Measurements from ENCODE around the gene NR3C2. TPM values are rescaled to one million over a fixed set of nuclear protein-coding genes. Genes with fewer than 3 reads are reported as not detected.

The NR3C2 gene
- total and polyA plus RNA-seq, 4 donors, result 2.0 to 11.5 (median 3.2) TPM

DNA sequence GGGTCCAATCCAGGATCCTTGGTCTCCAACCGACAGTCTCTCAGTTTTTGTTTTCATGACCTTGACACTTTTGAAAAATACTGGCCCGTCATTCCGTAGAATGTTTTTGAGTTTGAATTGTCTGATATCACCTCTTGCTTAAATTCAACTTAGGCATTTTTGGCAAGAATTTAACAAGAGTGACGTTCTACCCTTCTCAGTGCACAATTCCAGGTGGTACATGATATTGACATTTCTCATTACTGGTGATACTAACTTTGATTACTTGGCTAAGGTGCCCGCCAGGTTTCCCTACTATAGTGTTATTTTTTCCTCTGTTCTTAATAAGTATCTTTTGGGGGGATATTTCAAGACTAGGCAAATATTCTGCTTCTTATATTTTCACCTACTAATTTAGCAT lies 215.1 kb downstream of the NR3C2 start:
- 53% methylated on average over 5 of the region's 5 CpGs for WGBS
- H3K9me3 ChIP-seq (ENCODE audit: control insufficient read depth in 4 of 4, low read length in 3 of 4), result no peaks in the 10 kb centered on the region
- H3K27me3 ChIP-seq (ENCODE audit: control insufficient read depth in 4 of 4, insufficient read depth in 4 of 4, low read length in 3 of 4), result no peaks in the 10 kb centered on the region
- peaks cover 0 to 10% (median 2%) of the 10 kb centered on the region in 4 donors for H3K4me1 ChIP-seq (ENCODE audit: control insufficient read depth in 4 of 4, insufficient read depth in 4 of 4, low read length in 3 of 4)
- no peak overlapping the region for H3K9ac ChIP-seq (ENCODE audit: low read depth in 1 of 2, low read length in 2 of 2)
- TF ChIP-seq RAD21 (IDR thresholded peaks at IDR 0.05) (no peak), EGR1 (IDR thresholded peaks at IDR 0.05; ENCODE audit: low read depth in 2 of 2) (no peak), NR2F2 (IDR thresholded peaks at IDR 0.05) (no peak)
- TF ChIP-seq, protein P1, sequence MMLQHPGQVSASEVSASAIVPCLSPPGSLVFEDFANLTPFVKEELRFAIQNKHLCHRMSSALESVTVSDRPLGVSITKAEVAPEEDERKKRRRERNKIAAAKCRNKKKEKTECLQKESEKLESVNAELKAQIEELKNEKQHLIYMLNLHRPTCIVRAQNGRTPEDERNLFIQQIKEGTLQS (IDR thresholded peaks at IDR 0.05), result no peak
- H3K27ac ChIP-seq (ENCODE audit: low read depth in 1 of 2, low read length in 2 of 2), result no peak overlapping the region
- no peak overlapping the region for H3K4me3 ChIP-seq (ENCODE audit: low read depth in 1 of 3, low read length in 3 of 3)
- no peak for DNase-seq (ENCODE audit: low spot score)
- no peaks in the 10 kb centered on the region for H3K36me3 ChIP-seq (ENCODE audit: control insufficient read depth in 4 of 4, insufficient read depth in 3 of 4, low read depth in 1 of 4, low read length in 3 of 4)

GRCh38 chr4:148226341-148226740 lies 215.9 kb downstream of the NR3C2 start:
- no peaks in the 10 kb centered on the region for H3K36me3 ChIP-seq (ENCODE audit: control insufficient read depth in 4 of 4, insufficient read depth in 3 of 4, low read depth in 1 of 4, low read length in 3 of 4)
- H3K4me1 ChIP-seq (ENCODE audit: control insufficient read depth in 4 of 4, insufficient read depth in 4 of 4, low read length in 3 of 4), result peaks cover 0 to 10% (median 2%) of the 10 kb centered on the region in 4 donors
- DNase-seq (ENCODE audit: low spot score), result no peak
- 99% methylated on average over 1 of the region's 1 CpG for WGBS
- no peaks in the 10 kb centered on the region for H3K27me3 ChIP-seq (ENCODE audit: control insufficient read depth in 4 of 4, insufficient read depth in 4 of 4, low read length in 3 of 4)
- H3K9ac ChIP-seq (ENCODE audit: low read depth in 1 of 2, low read length in 2 of 2), result no peak overlapping the region
- TF ChIP-seq GABPA (IDR thresholded peaks at IDR 0.05 in 1 of 2, conservative IDR thresholded peaks at IDR 0.05 in 1 of 2), result no peak
- no peak for TF ChIP-seq RAD21 (IDR thresholded peaks at IDR 0.05)
- TF ChIP-seq, protein P2, sequence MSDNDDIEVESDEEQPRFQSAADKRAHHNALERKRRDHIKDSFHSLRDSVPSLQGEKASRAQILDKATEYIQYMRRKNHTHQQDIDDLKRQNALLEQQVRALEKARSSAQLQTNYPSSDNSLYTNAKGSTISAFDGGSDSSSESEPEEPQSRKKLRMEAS (IDR thresholded peaks at IDR 0.05), result no peak
- TF ChIP-seq JUND (IDR thresholded peaks at IDR 0.05), result no peak
- no peak for TF ChIP-seq HNF4A (conservative IDR thresholded peaks at IDR 0.05)
- no peak for TF ChIP-seq REST (IDR thresholded peaks at IDR 0.05)
- no peaks in the 10 kb centered on the region for H3K9me3 ChIP-seq (ENCODE audit: control insufficient read depth in 4 of 4, low read length in 3 of 4)
- no peak overlapping the region for H3K4me3 ChIP-seq (ENCODE audit: low read depth in 1 of 3, low read length in 3 of 3)
- no peak overlapping the region for H3K27ac ChIP-seq (ENCODE audit: low read depth in 1 of 2, low read length in 2 of 2)

- no peaks in the 10 kb centered on the region for H3K9me3 ChIP-seq (ENCODE audit: control insufficient read depth in 4 of 4, low read length in 3 of 4)
- H3K4me1 ChIP-seq (ENCODE audit: control insufficient read depth in 4 of 4, insufficient read depth in 4 of 4, low read length in 3 of 4), result peaks cover 0 to 10% (median 2%) of the 10 kb centered on the region in 4 donors
- 67% methylated on average over 1 of the region's 1 CpG for WGBS
- TF ChIP-seq GABPA (IDR thresholded peaks at IDR 0.05 in 1 of 2, conservative IDR thresholded peaks at IDR 0.05 in 1 of 2) (no peak), NR2F2 (IDR thresholded peaks at IDR 0.05) (no peak), HNF4G (IDR thresholded peaks at IDR 0.05) (no peak), TAF1 (conservative IDR thresholded peaks at IDR 0.05) (no peak), ZBTB33 (IDR thresholded peaks at IDR 0.05) (no peak), REST (IDR thresholded peaks at IDR 0.05) (no peak), SP1 (IDR thresholded peaks at IDR 0.05) (no peak), EGR1 (IDR thresholded peaks at IDR 0.05; ENCODE audit: low read depth in 2 of 2) (no peak)
- no peak overlapping the region for H3K4me3 ChIP-seq (ENCODE audit: low read depth in 1 of 3, low read length in 3 of 3)
- no peak overlapping the region for H3K9ac ChIP-seq (ENCODE audit: low read depth in 1 of 2, low read length in 2 of 2)
- H3K36me3 ChIP-seq (ENCODE audit: control insufficient read depth in 4 of 4, insufficient read depth in 3 of 4, low read depth in 1 of 4, low read length in 3 of 4), result no peaks in the 10 kb centered on the region
- no peak for DNase-seq (ENCODE audit: low spot score)
- no peak overlapping the region for H3K27ac ChIP-seq (ENCODE audit: low read depth in 1 of 2, low read length in 2 of 2)
- H3K27me3 ChIP-seq (ENCODE audit: control insufficient read depth in 4 of 4, insufficient read depth in 4 of 4, low read length in 3 of 4), result no peaks in the 10 kb centered on the region
Observed at GRCh38 chr4:148225639-148226038, 216.6 kb downstream of the NR3C2 start.
